OCI-LY3 (cell line): ENCODE data around the gene STXBP4.

ENCODE experiments used
- H2AFZ ChIP-seq: fragments of 200-600, 300-600 bp; shearing (Covaris generic); 2 replicates; pipeline ENCODE4 v1.6.0; 2014; ENCODE audit warnings: antibody characterized with exemption, low read depth, low read length
- H3K27ac ChIP-seq: fragments of 200-600, 300-600 bp; sonication (generic); 2 replicates; pipeline ENCODE4 v1.5.1; 2014; ENCODE audit warnings: mild to moderate bottlenecking, low read length, moderate library complexity, mixed read lengths
- H3K27me3 ChIP-seq: fragments of 200-600, 300-600 bp; sonication (generic); 2 replicates; pipeline ENCODE4 v1.6.1; 2014; ENCODE audit warnings: low read depth, low read length, mixed read lengths
- H3K36me3 ChIP-seq: fragments of 200-600, 300-600 bp; sonication (generic); replicated peaks from 2 replicates; pipeline ENCODE3; 2014; ENCODE audit warnings: low read depth, low read length, mixed read lengths
- H3K4me1 ChIP-seq: fragments of 300-600, 200-600 bp; sonication (generic); 2 replicates; pipeline ENCODE4 v1.6.1; 2014; ENCODE audit warnings: low read length, mixed read lengths
- H3K4me2 ChIP-seq: fragments of 200-600, 300-600 bp; sonication (generic); 2 replicates; pipeline ENCODE4 v1.6.1; 2014; ENCODE audit warnings: low read length, mixed read lengths
- H3K4me3 ChIP-seq: fragments of 300-600, 200-600 bp; sonication (generic); 2 replicates; pipeline ENCODE4 v1.5.1; 2014; ENCODE audit warnings: antibody characterized with exemption, mild to moderate bottlenecking, low read length, moderate library complexity
- H3K79me2 ChIP-seq: fragments of 300-600, 200-600 bp; shearing (Covaris generic); 2 replicates; pipeline ENCODE4 v1.6.1; 2014; ENCODE audit warnings: mild to moderate bottlenecking, low read length, mixed read lengths
- H3K9ac ChIP-seq: fragments of 300-600, 200-600 bp; shearing (Covaris generic); 2 replicates; pipeline ENCODE4 v1.6.0; 2014; ENCODE audit warnings: mild to moderate bottlenecking, low read length, moderate library complexity
- H3K9me3 ChIP-seq: fragments of 200-600, 300-600 bp; shearing (Covaris generic); 2 replicates; pipeline ENCODE4 v1.6.1; 2014; ENCODE audit warnings: low read length, mixed read lengths; ENCODE audit not compliant: insufficient read depth
- H4K20me1 ChIP-seq: fragments of 200-600, 300-600 bp; sonication (generic); 2 replicates; pipeline ENCODE4 v1.6.1; 2016; ENCODE audit warnings: low read length, mixed read lengths; ENCODE audit not compliant: insufficient read depth
- CTCF ChIP-seq: fragments of 200-600, 300-600 bp; sonication (generic); IDR thresholded peaks from 2 replicates; pipeline ENCODE4 v1.5.1; 2014; ENCODE audit warnings: antibody characterized with exemption, low read length, low read depth
- EZH2phosphoT487 ChIP-seq: fragments of 200-600 bp; shearing (Covaris generic); IDR thresholded peaks from 2 replicates; pipeline ENCODE4 v1.6.1; 2018; ENCODE audit warnings: antibody characterized with exemption, mixed run types, low read depth

STXBP4 gene

DNA sequence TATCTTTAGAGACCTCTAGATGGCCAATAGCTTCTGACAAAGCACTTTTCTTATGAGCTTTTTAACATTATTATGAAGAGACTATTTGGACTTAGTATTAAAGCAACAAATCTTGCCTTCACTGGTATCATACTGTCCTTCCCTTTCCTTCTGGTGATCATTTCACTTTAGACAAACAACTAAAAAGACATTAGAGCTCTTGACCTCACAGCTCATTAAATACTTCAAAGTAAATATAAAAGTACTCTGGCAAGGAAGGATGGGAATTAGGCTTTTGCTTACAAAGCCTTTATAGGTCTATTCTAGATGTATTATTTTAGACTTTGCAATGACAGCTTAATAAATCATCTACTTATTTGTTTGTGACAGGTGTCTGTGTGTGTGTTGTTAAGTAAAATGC lies 11.1 kb downstream of the STXBP4 start:
- H3K79me2 ChIP-seq = 0 out of 2 replicates have a peak, but pooled peaks cover 1% of the 10 kb centered on the region

GRCh38 chr17:54980375-54980774 lies 11.8 kb downstream of the STXBP4 start:
- TF ChIP-seq EZH2phosphoT487 (no peak), CTCF (no peak)
- no peak overlapping the region for H2AFZ ChIP-seq

More for the DNA sequence above, 11.1 kb downstream of the STXBP4 start:
- no peak for TF ChIP-seq CTCF
- no peak for TF ChIP-seq EZH2phosphoT487
- H3K4me1 ChIP-seq = no peaks in the 10 kb centered on the region
- no peak overlapping the region for H2AFZ ChIP-seq
- H3K36me3 ChIP-seq = no peaks in the 10 kb centered on the region
- H4K20me1 ChIP-seq = no peaks in the 10 kb centered on the region
- no peaks in the 10 kb centered on the region for H3K27me3 ChIP-seq
- H3K9ac ChIP-seq = no peak overlapping the region
- no peaks in the 10 kb centered on the region for H3K9me3 ChIP-seq
- H3K27ac ChIP-seq = no peak overlapping the region
- H3K4me3 ChIP-seq = no peak overlapping the region
- H3K4me2 ChIP-seq = no peak overlapping the region

GRCh38 chr17:54982399-54982798 lies 13.8 kb downstream of the STXBP4 start:
- Histone ChIP-seq H3K4me1 (no peaks in the 10 kb centered on the region), H3K4me3 (no peak overlapping the region), H3K36me3 (no peaks in the 10 kb centered on the region), H2AFZ (no peak overlapping the region), H3K4me2 (no peak overlapping the region), H3K27me3 (no peaks in the 10 kb centered on the region), H4K20me1 (no peaks in the 10 kb centered on the region), H3K27ac (no peak overlapping the region), H3K9ac (no peak overlapping the region), H3K9me3 (no peaks in the 10 kb centered on the region), H3K79me2 (no peaks in the 10 kb centered on the region)
- TF ChIP-seq EZH2phosphoT487 (no peak), CTCF (no peak)

More at GRCh38 chr17:54980375-54980774, 11.8 kb downstream of the STXBP4 start:
- Histone ChIP-seq H3K79me2 (no peaks in the 10 kb centered on the region), H3K27ac (no peak overlapping the region), H3K36me3 (no peaks in the 10 kb centered on the region), H3K4me1 (no peaks in the 10 kb centered on the region), H3K9me3 (no peaks in the 10 kb centered on the region), H3K4me2 (no peak overlapping the region), H4K20me1 (no peaks in the 10 kb centered on the region), H3K27me3 (no peaks in the 10 kb centered on the region), H3K9ac (no peak overlapping the region), H3K4me3 (no peak overlapping the region)

GRCh38 chr17:54983260-54983659 lies 14.7 kb downstream of the STXBP4 start:
- no peak overlapping the region for H2AFZ ChIP-seq
- H3K4me2 ChIP-seq = no peak overlapping the region

More at GRCh38 chr17:54983260-54983659, 14.7 kb downstream of the STXBP4 start:
- H4K20me1 ChIP-seq = no peaks in the 10 kb centered on the region
- no peaks in the 10 kb centered on the region for H3K36me3 ChIP-seq
- no peaks in the 10 kb centered on the region for H3K27me3 ChIP-seq
- no peak overlapping the region for H3K27ac ChIP-seq
- no peak for TF ChIP-seq CTCF
- no peaks in the 10 kb centered on the region for H3K9me3 ChIP-seq
- no peak overlapping the region for H3K9ac ChIP-seq
- no peaks in the 10 kb centered on the region for H3K4me1 ChIP-seq
- H3K79me2 ChIP-seq = no peaks in the 10 kb centered on the region
- H3K4me3 ChIP-seq = no peak overlapping the region
